GM12878 (cell line): ENCODE results near the gene CLDN7. TPM values are rescaled to one million over a fixed set of nuclear protein-coding genes. Genes with fewer than 3 reads are reported as not detected.

Source experiments
- ATAC-seq: fragments of 200-7000 bp; cut with Tn5 transposase; 3 replicates; pipeline ENCODE4 v1.9.1; 2020; ENCODE audit warnings: mild to moderate bottlenecking, moderate library complexity
- BruUV-seq: library from RNA; stranded (reverse); fragments of 400-500 nt; replicated peaks from 2 replicates; lab custom pipeline; 2021; lab: Mats Ljungman, UMichigan
- CTCF ChIA-PET: fragments of 300-600 bp; sonication (Branson Sonifier 250); formaldehyde crosslinking; extraction: SDS; loops from one replicate; lab custom pipeline; 2021; ENCODE audit warnings: inconsistent platforms; lab: Yijun Ruan, JAX
- POLR2A ChIA-PET: fragments of 350-600 bp; formaldehyde crosslinking; extraction: SDS; loops from one replicate; lab custom pipeline; 2021; ENCODE audit warnings: inconsistent platforms; lab: Charles Lee
- RAD21 ChIA-PET: fragments of 300-600 bp; sonication (Branson Sonifier 250); formaldehyde crosslinking; loops from one replicate; lab custom pipeline; 2023; ENCODE audit warnings: antibody characterized with exemption; ENCODE audit not compliant: unreplicated experiment; lab: Charles Lee
- SMC1A ChIA-PET: fragments of 300-600 bp; sonication (Branson Sonifier 250); formaldehyde crosslinking; loops from one replicate; lab custom pipeline; 2023; ENCODE audit not compliant: unreplicated experiment, uncharacterized antibody; lab: Charles Lee
- DNase-seq: peaks from one replicate; pipeline ENCODE4 v3.0.0-alpha.2; 2011; ENCODE audit warnings: low read depth, low spot score
- FAIRE-seq: peaks from 3 replicates; lab custom pipeline; 2011; peaks lifted over from hg19 to GRCh38; lab: Jason Lieb, UNC
- H2AFZ ChIP-seq: 2 replicates; pipeline ENCODE4 v1.6.0; 2011; ENCODE audit warnings: low read depth, low read length, control low read depth; ENCODE audit not compliant: control insufficient read depth
- H3K27ac ChIP-seq: 2 replicates; pipeline ENCODE4 v1.5.1; 2011; ENCODE audit warnings: control low read depth; ENCODE audit not compliant: control insufficient read depth, insufficient read depth
- H3K27me3 ChIP-seq, 2 experiments: replicated peaks in 1 of 2; 2 replicates each; pipeline versions ENCODE4 v1.6.0 to v1.6.1; 2011; ENCODE audit warnings: low read length in 1 of 2; ENCODE audit not compliant: control insufficient read depth in 2 of 2, insufficient read depth in 2 of 2
- H3K36me3 ChIP-seq, 2 experiments: 2 replicates each; pipeline ENCODE4 v1.5.1; 2011; ENCODE audit warnings: low read length in 1 of 2; ENCODE audit not compliant: control insufficient read depth in 2 of 2, insufficient read depth in 2 of 2
- H3K4me1 ChIP-seq: 2 replicates; pipeline ENCODE4 v1.6.1; 2011; ENCODE audit warnings: mild to moderate bottlenecking, low read length, moderate library complexity, mixed read lengths; ENCODE audit not compliant: control insufficient read depth, insufficient read depth
- H3K4me2 ChIP-seq: 2 replicates; pipeline ENCODE4 v1.6.0; 2011; ENCODE audit warnings: control low read depth; ENCODE audit not compliant: control insufficient read depth, insufficient read depth
- H3K4me3 ChIP-seq: fragments of 200-600 bp; sonication (generic); 2 replicates; pipeline ENCODE4 v1.5.1; 2016
- H3K79me2 ChIP-seq: 2 replicates; pipeline ENCODE4 v1.6.0; 2011; ENCODE audit warnings: low read length; ENCODE audit not compliant: control insufficient read depth, insufficient read depth
- H3K9ac ChIP-seq: 2 replicates; pipeline ENCODE4 v1.8.0; 2011; ENCODE audit warnings: low read length, control low read depth, mixed read lengths; ENCODE audit not compliant: control insufficient read depth, insufficient read depth
- H3K9me3 ChIP-seq: replicated peaks from 3 replicates; pipeline ENCODE4 v1.5.1; 2011; ENCODE audit warnings: mild to moderate bottlenecking, low read length; ENCODE audit not compliant: control insufficient read depth, insufficient read depth
- H4K20me1 ChIP-seq: 2 replicates; pipeline ENCODE4 v1.6.0; 2011; ENCODE audit not compliant: control insufficient read depth, insufficient read depth
- BHLHE40 ChIP-seq, 2 experiments: fragments of 450-650 bp in 1 of 2; IDR thresholded peaks; 2 replicates each; pipeline ENCODE4 v1.6.1; 2011 to 2017; ENCODE audit warnings: low read depth in 2 of 2, borderline replicate concordance in 1 of 2, improper control_type of control experiment in 1 of 2, low read length in 1 of 2, mild to moderate bottlenecking in 1 of 2
- HDGF ChIP-seq: fragments of 450-650 bp; IDR thresholded peaks from 2 replicates; pipeline ENCODE4 v1.6.1; 2016; ENCODE audit warnings: antibody characterized with exemption
- MLLT1 ChIP-seq: fragments of 450-650 bp; IDR thresholded peaks from 2 replicates; pipeline ENCODE4 v1.6.1; 2016; ENCODE audit warnings: mild to moderate bottlenecking
- PML ChIP-seq: IDR thresholded peaks from 2 replicates; pipeline ENCODE4 v1.6.1; 2012; ENCODE audit warnings: low read length, inconsistent platforms
- SIX5 ChIP-seq: IDR thresholded peaks from 2 replicates; pipeline ENCODE4 v1.6.1; 2011; ENCODE audit warnings: mild to moderate bottlenecking, low read depth, low read length, moderate library complexity; ENCODE audit not compliant: severe bottlenecking
- SMARCA5 ChIP-seq: fragments of 450-650 bp; IDR thresholded peaks from 2 replicates; pipeline ENCODE4 v1.6.1; 2017; ENCODE audit warnings: mild to moderate bottlenecking
- TBL1XR1 ChIP-seq: IDR thresholded peaks from 2 replicates; pipeline ENCODE4 v1.6.1; 2012; ENCODE audit warnings: low read depth, low read length, improper control_type of control experiment
- ZNF274 ChIP-seq: IDR thresholded peaks from one replicate; pipeline ENCODE4 v1.8.0; 2011; ENCODE audit not compliant: insufficient read length, insufficient read depth
- WGBS: methylation state at CpG from one replicate; pipeline ENCODE4 v1.1.6; 2016; ENCODE audit warnings: low lambda C conversion rate; ENCODE audit not compliant: insufficient replicate concordance, insufficient coverage; ENCODE audit errors: missing lambda C conversion rate; 5-methylcytosine and 5-hydroxymethylcytosine counted together
- in situ Hi-C: fragments of 300-500 bp; cut with MboI; formaldehyde crosslinking; loops from 9 replicates; pipeline ENCODE4 v1.14.3; 2018; ENCODE audit warnings: mixed read lengths
- intact Hi-C: fragments of 100-400 bp; cut with micrococcal nuclease; formaldehyde crosslinking; loops from one replicate; pipeline ENCODE4 v1.14.2; 2022; ENCODE audit not compliant: unreplicated experiment
- polyA plus RNA-seq, 11 experiments: library from polyadenylated mRNA; depleted of rRNA in 4 of 11; unstranded in 6 of 11; stranded (reverse) in 5 of 11; fragments of >200 nt; fragmentation: Nextera tagmentation in 4 of 11; fragmentation: Illumina TruSeq in 1 of 11; extraction: Ambion mirVana in 4 of 11; extraction: Trizol in 1 of 11; gene quantifications; 1 replicate in 1 of 11; 2 replicates in 10 of 11; pipeline versions ENCODE4 v1.2.1 to v1.2.3, GENCODE V29; 2011 to 2016; ENCODE audit warnings: inconsistent platforms in 2 of 11, missing spikeins in 2 of 11, low read depth in 1 of 11
- total RNA-seq, 4 experiments: library from RNA; depleted of rRNA in 3 of 4; stranded (reverse); fragments of >200 nt in 3 of 4; fragmentation: Illumina TruSeq in 1 of 4; extraction: Trizol in 1 of 4; gene quantifications; 2 replicates each; pipeline versions ENCODE4 v1.2.1 to v1.2.3, GENCODE V29; 2013 to 2021
- TF ChIP-seq, protein P1 (sequence below): fragments of 450-650 bp; IDR thresholded peaks from 2 replicates; pipeline ENCODE4 v1.6.1; 2017; ENCODE audit warnings: mild to moderate bottlenecking, low read depth, inconsistent platforms; ENCODE audit not compliant: poor library complexity, severe bottlenecking

CLDN7 gene
- total and polyA plus RNA-seq, 10 of the 15 experiments (the other 5 are each of a cell fraction or from before 2014, with no cell fraction given) = 0.19 to 1.3 (median 0.36) TPM; not detected in 5

- TSS peak; percentile 41 for BruUV-seq
- in situ Hi-C loops = no loop called here
- Histone ChIP-seq H3K4me2 (peak overlapping the region; percentile 91), H3K79me2 (peaks cover 38% of the 10 kb centered on the region), H3K4me1 (peaks cover 20% of the 10 kb centered on the region), H3K9ac (no peak overlapping the region), H3K27me3 (no peaks in the 10 kb centered on the region), H2AFZ (no peak overlapping the region), H3K36me3 (peaks cover 16 to 26% of the 10 kb centered on the region in 2 experiments), H4K20me1 (no peaks in the 10 kb centered on the region), H3K4me3 (peak overlapping the region; percentile 55; the same call in 1 of the 2 replicates), H3K9me3 (no peaks in the 10 kb centered on the region), H3K27ac (no peak overlapping the region)
- TF ChIP-seq TBL1XR1 (no peak), MLLT1 (0 out of 2 replicates have a peak, but pooled peaks have one; percentile 12)
- ChIA-PET RAD21 (interaction anchor here (1.1 kb wide), 1 partner anchor 13 kb away, joined by 3 read pairs; no protein-coding TSS in a partner anchor), CTCF (interaction anchor here (0.7 to 6.6 kb wide), 3 partner anchors 10 to 961 kb away, joined by 3 to 50 read pairs (median 3); partner anchors contain the start of genes ACADVL, DLG4 and GABARAP), SMC1A (interaction anchor here (0.6 kb wide), 1 partner anchor 283 kb away, joined by 3 read pairs; no protein-coding TSS in a partner anchor), POLR2A (interaction anchor here (0.6 to 5.1 kb wide), 2 partner anchors 10 to 11 kb away, joined by 4 to 60 read pairs; partner anchors contain the start of genes ACADVL and DLG4)
- ATAC-seq (no peak), DNase-seq (no peak), FAIRE-seq (no peak)
- intact Hi-C loops = no loop called here
- WGBS = 78% methylated on average over 5 of the region's 5 CpGs
Observed at GRCh38 chr17:7232114-7232513, 30.2 kb downstream of the CLDN7 start.

- DNase-seq (no peak), ATAC-seq (no peak), FAIRE-seq (no peak)
- ChIA-PET RAD21 (no interaction called here), POLR2A (interaction anchor here (1.6 kb wide), 1 partner anchor 9 kb away, joined by 8 read pairs; no protein-coding TSS in a partner anchor), SMC1A (no interaction called here), CTCF (interaction anchor here (6.6 kb wide), 1 partner anchor 9 kb away, joined by 50 read pairs; the partner anchor contains the start of genes ACADVL and DLG4)
- no peaks in the 10 kb centered on the region for H4K20me1 ChIP-seq
- no TSS peak for BruUV-seq
- no peak overlapping the region for H3K27ac ChIP-seq
- peaks cover 26% of the 10 kb centered on the region for H3K79me2 ChIP-seq
- in situ Hi-C loops (no loop called here), intact Hi-C loops (no loop called here)
- H3K4me3 ChIP-seq = no peak overlapping the region
- H3K9me3 ChIP-seq = no peaks in the 10 kb centered on the region
- WGBS = 94% methylated on average over 19 of the region's 19 CpGs
- H3K36me3 ChIP-seq = peaks cover 19 to 20% of the 10 kb centered on the region in 2 experiments
- H2AFZ ChIP-seq = no peak overlapping the region
- no peak overlapping the region for H3K4me2 ChIP-seq
- H3K9ac ChIP-seq = no peak overlapping the region
- peaks cover 6% of the 10 kb centered on the region for H3K4me1 ChIP-seq
- no peaks in the 10 kb centered on the region for H3K27me3 ChIP-seq
- TF ChIP-seq SIX5 (no peak), ZNF274 (no peak), BHLHE40 (IDR thresholded peaks at IDR 0.05; ENCODE audit: borderline replicate concordance in 1 of 2, low read depth in 2 of 2, low read length in 1 of 2) (no peak), HDGF (no peak), PML (no peak), SMARCA5 (no peak)
- TF ChIP-seq, protein P1, sequence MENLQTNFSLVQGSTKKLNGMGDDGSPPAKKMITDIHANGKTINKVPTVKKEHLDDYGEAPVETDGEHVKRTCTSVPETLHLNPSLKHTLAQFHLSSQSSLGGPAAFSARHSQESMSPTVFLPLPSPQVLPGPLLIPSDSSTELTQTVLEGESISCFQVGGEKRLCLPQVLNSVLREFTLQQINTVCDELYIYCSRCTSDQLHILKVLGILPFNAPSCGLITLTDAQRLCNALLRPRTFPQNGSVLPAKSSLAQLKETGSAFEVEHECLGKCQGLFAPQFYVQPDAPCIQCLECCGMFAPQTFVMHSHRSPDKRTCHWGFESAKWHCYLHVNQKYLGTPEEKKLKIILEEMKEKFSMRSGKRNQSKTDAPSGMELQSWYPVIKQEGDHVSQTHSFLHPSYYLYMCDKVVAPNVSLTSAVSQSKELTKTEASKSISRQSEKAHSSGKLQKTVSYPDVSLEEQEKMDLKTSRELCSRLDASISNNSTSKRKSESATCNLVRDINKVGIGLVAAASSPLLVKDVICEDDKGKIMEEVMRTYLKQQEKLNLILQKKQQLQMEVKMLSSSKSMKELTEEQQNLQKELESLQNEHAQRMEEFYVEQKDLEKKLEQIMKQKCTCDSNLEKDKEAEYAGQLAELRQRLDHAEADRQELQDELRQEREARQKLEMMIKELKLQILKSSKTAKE = no peak
Observed at GRCh38 chr17:7229504-7229903, 32.8 kb downstream of the CLDN7 start.
